Stimulated activated CD4-positive, alpha-beta T cell treated with anti-CD3 and anti-CD28 coated beads, Interleukin-4, amount 100 ng/mL, for 48 hours (primary cell): ENCODE data around the gene MATN3.

Experiments used
- DNase-seq, 2 donors: peaks; one replicate each; pipeline ENCODE4 v3.0.0-alpha.2; 2020; ENCODE audit warnings: low read depth in 2 of 2

The MATN3 gene

DNA sequence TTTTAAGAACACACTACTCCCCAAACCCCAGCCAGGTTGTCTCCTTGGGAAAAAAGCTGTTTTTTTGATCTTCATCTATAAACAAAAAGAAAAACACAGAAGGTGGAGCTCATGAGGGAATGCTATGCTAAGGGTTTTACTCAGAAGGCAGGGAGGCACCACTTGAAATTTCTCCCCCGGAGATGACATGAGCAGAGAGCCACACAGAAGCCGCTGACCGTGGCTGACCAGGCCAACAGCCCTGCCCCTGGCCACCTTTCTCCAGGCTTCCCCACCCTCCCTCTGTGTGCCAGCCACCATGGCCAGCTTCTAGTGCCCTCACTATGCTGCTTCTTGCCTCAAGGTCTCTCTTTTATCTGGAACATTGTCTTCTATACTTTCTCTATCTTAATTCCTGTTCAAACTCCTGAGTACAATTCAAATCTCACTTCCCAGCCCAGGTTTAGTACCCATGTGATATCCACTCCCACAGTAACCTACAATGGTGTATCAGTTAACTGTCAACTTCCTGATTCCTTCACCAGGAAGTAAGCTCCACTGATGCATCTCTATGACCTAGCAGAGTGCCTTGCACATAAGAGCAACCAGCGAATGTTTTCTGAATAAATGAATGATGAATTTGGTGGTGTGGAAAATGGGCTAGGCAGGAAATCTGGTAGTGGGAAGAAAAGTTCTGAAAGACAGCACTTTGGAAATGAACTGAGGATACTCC is 23.6 kb upstream of the MATN3 start:
- DNase-seq = no peak

DNA sequence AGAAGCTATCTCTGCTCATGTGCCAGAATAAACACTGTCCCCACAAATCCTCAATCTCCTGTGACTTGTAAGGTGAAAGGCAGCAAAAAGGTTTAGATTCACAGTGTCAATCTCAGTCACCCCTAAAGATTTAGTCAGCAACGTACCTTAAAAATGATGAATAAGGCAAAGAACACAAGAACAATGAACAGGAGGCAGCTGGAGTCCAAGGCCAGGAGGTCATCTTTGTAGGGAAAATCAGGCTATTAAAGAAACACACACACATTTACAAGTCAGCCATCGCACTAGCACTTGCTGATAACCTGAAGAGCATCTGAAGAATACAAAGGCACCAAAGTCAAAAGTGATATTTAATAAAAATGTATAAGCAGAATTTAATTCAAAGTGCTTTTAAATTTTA is 22.4 kb upstream of the MATN3 start:
- DNase-seq = no peak

DNA sequence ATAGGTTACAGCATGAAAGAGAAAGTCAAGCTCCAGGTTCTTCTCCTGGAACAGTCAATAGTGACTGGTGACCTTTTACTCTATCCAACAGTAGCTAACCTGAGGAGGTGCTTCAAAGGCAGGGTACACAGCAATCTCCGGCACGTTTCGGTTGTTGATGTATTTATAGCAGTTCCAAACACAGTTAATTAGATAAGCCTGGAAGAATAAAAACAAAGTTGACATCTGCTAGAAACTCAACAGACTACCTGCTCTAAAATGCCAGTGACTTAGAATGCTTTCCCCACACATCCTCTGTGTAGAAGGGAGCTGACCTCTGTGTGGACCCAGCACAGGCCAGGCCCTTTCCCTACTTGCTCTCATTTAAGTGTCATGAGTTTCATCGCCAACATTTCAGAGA is 21.8 kb upstream of the MATN3 start:
- no peak for DNase-seq

DNA sequence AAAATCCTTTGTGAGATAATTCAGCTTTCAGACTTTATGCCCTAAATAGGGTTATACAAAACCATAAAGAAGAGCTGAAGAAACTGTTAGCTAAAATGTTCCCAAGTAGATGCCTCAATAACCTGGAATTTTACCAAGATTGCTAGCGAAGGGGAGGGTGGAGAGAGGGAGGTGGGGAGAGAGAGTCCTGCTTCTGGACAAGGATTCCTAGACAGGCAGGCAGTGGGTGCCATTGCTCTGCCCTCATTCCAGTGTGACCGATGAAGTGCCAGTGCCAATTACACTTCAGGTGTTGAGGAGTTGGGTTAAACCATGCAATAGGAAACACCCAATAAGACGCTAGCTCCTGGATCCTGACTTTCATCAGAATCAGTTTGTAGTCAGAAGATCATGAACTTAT is 20.9 kb upstream of the MATN3 start:
- DNase-seq = no peak

DNA sequence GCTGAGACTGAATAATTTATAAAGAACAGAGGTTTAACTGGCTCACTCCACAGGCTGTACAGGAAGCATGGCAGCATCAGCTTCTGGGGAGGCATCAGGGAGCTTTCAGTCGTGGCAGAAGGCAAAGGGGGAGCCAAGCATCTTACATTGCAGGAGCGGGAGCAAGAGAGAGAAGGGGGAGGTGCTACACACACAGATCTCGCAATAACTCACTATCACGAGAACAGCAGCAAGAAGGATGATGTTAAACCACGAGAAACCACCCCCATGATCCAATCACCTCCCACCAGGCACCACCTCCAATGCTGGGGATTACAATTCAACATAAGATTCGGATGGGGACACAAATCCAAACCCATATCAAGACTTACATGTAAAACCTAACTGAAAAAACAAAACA is 17.8 kb upstream of the MATN3 start:
- DNase-seq = no peak

DNA sequence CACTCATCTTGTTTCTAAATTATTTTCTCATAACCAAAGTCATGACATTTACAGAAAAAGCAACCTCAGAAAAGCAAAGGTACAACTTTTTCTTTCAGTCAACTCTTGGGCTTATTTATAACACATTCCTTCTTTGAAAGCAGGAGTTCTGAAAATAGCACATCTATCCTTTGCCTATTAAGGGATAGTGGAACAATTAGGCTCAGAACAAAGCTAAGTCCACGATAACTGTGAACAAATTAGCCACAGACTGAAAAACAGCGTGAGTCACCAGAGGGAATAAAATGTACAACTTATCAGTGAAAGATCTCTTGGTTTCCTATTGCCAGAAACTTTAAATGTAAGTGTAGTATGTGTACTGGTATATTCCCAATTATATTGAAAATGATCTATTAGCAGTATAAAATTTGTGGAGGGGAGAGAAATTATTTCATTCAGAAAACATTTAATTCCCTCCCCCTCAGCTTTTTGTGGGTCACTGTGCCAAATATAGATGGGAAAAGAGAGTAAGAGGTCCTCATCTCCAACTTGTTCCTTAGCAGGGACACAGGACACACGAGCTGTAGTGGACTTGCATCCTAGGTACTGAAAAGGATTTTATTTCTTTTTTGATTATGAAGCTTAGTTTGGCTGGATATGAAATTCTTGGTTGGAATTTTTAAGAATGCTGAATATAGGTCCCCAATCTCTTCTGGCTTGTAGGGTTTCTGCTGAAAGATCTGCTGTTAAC is 15.4 kb upstream of the MATN3 start:
- DNase-seq = no peak

DNA sequence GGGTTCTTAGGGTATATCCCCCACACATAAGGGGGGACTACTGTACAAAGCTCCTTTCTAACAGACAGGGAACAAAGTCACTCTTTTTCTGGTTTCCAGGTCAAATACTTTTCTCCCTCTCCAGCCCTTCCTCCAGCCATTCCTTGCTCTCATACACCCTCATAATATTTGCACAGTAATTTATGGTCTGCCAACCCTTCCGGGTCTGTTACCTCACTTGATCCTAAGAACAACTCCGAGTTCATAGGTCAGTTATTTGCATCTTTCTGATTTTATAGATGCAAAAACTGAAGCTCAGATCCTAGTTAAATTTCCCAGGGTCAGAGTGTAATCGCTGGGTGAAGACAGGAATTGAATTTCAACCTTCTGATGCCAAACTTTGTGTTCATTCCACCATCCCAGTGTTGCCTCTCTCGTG is 14.8 kb upstream of the MATN3 start:
- no peak for DNase-seq

DNA sequence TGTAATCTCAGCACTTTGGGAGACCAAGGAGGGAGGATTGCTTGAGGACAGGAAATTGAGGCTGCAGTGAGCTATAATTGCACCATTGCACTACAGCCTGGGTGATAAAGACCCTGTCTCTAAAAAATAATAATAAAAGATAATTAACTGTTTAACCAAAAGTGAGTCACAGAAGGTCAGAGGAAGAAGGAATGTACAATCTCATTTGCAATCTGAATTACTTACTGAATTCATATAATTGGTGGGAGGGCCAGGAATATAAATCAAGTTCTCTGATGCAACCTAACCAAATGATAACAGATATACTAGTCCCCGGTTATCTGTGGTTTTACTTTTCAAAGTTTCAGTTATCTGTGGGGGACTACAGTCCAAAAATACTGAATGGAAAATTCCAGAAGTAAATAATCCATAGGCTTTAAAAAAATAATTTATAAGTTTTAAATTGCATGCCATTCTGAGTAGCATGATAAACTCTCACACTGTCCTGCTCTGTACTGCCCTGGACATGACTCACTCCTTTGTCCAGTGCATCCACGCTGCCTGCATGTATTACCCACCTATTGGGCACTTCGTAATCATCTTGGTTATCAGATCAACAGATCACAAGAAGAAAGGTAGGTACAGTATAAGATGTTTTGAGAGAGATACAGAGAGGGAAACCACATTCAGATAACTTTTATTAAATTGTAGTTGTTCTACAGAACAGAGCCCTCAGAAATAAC is 12.8 kb upstream of the MATN3 start:
- DNase-seq = no peak

DNA sequence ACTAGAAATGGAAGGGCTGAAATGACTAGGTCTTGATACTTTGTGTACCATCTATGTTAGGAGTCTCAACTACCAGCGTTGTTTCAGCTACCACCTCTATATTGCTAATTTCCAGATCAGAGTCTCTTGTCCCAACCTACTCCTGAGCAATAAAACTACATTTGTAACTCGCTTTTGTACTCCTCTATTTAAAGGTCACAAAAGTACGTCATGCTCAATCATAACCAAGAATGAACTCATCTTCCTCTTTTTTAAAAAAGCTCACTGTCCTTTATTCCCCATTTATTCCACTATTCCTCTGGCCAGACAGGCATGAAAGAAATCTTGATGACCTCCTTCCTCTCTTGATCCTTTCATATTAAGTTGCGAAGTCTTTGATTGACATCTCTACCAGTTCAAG is 11.2 kb upstream of the MATN3 start:
- DNase-seq = no peak

DNA sequence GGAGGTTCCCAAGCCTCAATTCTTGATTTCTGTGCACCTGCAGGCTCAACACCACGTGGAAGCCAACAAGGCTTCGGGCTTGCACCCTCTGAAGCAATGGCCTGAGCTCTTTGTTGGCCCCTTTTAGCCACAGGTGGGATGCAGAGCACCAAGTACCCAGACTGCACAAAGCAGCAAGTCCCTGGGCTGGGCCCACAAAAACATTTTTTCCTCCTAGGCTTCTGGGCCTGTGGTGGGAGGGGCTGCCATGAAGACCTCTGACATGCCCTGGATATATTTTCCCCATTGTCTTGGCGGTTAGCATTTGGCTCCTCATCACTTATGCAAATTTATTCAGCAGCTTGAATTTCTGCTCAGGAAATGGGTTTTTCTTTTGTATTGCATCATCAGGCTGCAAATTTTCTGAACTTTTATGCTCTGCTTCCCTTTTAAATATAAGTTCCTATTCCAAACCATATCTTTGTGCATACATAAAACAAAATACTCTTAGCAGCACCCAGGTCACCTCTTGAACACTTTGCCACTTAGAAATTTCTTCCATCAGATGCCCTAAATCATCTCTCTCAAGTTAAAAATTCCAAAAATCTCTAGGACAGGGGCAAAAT is 9.0 kb upstream of the MATN3 start:
- no peak for DNase-seq

DNA sequence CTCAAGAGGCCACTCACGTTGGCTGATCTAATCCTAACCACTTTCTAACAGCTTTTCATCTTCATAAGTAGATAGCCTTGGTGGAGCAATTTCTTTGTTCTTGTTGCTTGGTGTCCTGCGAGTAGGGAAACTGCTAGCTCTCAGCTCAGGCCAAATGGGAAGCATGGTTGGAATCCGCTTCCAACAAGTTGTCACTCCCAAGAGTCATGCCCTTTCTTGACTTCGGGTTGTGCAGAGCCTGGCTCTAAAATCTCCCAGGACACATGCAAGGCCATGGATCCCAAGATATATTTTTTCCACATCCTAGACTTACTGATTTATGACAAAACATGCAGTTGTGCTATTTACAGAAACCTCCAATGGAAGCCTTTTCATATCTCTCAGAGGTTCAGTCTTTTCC is 7.3 kb upstream of the MATN3 start:
- DNase-seq = no peak

DNA sequence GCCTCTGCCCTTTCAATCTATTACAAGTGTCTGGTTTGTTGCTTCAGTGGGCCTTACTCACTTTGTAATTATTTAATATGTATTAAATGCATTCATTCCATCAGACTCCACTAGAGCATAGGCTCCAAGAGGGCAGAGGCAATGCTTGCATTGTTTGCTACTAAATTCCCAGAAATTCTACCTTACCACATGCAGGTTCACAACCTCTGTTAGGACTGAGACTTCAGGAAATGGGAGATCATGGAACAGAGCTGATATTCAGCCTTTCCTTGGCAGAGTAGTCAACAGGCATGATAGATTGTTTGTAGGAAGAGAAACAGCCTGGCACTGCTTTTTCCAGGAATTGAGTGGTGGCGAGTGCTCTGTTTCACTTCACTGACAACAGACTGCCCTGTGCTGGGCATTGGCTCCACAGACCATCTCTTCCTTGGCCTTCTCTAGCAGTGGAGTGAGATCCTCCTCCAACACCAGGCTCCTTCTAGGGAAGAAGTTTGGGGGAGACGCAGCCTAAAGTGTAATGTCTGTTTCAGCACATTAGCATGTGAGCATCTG is 6.2 kb upstream of the MATN3 start:
- no peak for DNase-seq

DNA sequence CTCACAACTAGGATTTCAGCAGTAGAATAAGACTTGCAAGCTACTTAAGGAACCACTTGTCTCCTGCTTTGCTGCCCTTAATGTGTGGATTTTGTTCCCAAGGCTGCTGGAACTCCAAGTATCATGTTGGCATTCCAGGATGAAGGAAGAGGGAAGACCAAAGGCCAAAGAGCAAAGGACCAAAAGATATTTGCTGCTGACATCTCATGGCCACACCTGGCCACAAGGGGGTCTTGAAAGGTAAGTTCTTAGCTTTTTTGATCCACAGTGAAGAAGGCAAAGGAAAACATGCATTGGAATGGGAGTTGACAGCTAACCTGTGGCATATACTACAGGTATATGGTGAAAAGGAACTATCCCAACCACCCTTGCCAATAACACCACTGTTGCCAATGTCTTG is 3.9 kb upstream of the MATN3 start:
- no peak for DNase-seq

DNA sequence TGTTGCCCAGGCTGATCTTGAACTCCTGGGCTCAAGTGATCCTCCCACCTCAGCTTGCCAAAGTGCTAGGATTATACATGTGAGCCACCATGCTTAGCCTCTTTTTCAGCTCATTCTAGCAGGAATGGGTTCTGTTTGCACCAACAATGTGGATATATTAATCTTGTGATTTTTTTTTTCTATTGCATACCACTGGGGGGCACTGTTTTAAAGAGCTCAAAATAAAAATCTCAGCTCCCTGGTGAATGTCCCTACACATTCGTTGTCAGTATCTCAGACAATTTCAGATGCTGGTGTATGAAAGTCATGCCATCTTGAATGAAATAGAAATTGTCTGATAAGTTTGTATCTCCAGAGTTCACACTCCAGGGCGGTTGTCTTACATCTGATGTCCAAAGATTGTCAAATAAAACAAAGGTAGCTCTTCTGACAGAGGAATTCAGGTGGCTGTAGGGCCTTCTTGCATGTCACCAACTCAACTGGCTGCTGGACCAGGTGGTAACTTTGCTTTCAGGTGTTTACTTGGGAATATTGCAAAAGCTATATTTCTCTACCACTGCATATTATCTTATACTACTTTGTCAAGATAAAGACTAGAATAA is 3.1 kb upstream of the MATN3 start:
- DNase-seq = no peak

DNA sequence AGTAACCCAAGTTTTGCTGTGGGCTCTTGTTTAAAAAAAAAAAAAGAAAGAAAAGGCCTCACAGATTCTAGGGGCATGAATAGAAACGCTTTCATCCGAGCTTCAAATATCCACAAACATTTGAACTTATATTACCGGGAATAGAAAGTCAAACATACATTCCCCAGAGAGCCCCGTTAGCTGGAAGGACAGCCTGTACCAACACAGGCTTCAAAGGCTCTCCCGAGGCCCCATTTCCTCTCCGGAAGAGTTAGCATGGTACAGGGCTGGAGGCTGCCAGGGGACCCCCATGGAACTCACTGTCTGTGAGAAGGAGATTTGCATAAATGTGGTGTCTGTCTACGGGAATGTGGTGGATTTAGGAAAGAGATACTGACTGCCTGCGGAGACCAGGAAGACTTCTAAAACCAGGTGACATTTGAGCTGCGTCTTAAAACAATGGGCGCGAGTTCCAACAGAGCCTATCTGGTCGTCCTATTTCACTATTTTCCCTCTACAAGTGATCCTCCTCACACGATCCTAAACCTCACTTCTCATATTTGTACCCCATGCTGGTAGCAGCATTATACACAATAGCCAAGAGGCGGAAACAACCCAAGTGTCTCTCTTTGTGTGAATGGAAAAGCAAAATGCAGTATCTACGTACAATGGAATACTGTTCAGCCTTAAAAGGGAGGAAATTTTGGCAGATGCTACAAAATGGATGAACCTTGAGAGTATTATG is 820 bp upstream of the MATN3 start:
- no peak for DNase-seq

DNA sequence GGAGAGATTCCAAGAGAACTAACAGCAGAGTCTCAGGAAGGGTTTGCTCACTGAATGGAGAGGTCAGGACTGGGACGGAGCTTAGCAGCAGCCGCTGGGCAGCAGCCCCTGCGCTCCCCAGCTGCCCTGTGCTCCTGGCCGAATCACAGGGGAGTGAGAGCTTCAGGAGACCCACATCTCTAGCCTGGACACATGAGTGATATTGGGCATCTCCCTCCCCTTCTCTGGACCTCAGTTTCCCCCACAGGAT is 511 bp downstream of the MATN3 start:
- no peak for DNase-seq

DNA sequence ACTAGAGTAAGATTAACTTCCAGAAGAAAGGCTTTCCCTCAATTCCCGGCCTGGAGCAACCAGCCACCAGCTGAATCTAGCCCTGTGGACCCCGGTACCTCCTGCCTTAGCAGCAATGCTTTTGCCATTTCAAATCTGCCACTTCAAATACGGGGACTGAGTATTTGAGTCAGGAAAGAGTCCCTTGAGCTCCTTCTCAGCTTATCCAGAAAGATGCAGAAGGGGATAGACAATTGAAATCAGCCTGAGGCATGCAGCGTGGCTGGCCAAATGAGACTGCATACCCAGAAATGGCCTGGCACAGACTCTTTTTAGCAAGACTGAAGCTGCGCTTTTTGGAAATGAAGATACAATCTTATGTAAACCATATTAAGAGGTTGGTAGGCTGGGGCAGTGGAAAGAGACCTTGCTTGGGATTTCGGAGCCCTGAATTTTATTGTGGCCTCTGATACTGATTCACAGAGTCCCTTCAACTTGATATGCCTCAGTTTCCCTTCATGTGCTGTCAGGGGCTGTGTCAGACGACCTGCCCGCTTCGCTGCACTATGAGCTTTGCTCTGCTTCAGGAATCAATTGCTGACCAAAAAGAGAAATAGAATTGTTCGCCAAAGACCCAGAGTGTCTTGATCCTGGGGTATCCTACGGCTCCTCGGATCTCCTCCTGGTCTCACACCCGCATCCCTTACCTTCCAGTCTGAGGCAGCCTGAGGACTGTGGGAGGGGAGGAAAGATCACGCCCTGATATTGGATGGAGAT is 1.0 kb downstream of the MATN3 start:
- DNase-seq = no peak

DNA sequence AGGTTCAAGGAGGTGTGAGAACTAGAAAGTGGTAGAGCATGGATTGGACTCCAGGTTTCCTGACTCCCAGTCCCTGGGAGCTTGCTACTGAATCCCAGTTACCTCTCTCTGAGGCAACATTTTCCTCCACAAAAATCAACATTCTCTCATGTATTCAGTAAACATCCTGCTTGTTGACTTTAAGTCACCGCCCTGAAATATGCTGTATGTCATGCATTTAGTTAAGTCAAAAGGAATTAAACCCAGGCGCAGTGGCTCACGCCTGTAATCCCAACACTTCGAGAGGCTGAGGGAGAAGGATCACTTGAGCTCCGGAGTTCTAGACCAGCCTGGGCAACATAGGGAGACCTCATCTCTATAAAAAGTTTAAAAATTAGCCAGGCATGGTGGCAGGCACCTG is 3.8 kb downstream of the MATN3 start:
- no peak for DNase-seq

DNA sequence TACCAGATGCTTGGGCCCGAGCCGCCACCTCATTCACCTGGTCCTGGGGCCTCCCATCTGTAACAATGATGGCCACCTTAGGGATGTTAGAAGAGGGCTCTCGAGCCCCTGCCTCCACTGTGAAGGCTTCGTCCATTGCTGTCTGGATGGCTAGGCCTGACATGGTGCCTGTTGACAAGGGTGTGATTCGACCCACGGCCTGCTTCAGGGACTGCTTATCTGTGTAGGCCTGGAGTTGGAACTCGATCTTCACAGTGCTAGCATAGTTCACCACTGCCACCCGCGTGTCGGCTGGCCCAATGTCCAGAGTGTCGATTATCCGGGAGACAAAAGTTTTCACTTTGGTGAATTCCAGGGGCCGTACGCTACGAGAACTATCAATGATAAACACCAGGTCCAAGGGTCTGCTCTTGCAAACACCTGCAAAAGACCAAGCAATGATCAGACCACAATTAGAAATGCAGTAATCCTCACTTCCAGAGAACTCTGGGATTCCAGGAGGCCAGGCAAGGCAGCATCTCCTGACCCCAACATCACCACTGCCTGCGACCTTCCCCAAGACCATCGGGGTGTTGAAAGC is 6.5 kb downstream of the MATN3 start:
- DNase-seq = no peak

DNA sequence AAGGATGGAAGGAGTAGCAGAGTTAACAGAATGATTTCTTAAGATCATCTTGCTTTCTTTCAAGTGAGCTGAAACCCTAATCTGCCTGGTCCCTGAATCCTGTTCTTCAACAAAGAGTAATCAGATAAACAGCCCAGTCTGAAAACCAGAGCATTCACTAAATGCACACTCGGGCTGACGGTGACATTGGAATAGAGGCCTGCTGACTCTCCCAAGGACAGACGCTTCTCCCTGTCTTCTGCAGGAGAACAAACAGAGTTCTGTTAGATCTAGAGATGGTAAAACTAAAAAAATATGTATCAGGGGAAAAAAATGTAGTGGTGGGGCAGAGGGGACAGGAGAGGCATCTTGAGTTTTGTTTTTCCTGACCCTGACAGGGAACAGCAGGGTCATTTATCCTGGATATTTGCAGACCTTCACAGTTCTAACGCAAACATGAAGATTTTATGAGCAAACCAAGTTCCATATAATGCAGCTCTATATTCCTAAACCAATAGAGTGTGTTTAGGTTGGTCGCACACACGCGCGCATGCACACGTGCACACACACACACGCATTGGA is 7.3 kb downstream of the MATN3 start:
- no peak for DNase-seq
